Astrocyte (in vitro differentiated cells and primary cell): ENCODE data around the gene ETV5. TPM values are rescaled to one million over a fixed set of nuclear protein-coding genes. Genes with fewer than 3 reads are reported as not detected.
A peak's percentile ranks its signal among the peaks of the same experiment; 100 is the strongest.

Experiments used
- DNase-seq: peaks from one replicate; pipeline ENCODE4 v3.0.0-alpha.2; 2010; ENCODE audit warnings: low read depth
- FAIRE-seq: peaks from 2 replicates; lab custom pipeline; 2011; peaks lifted over from hg19 to GRCh38; lab: Jason Lieb, UNC
- H2AFZ ChIP-seq: 2 replicates; pipeline ENCODE4 v1.6.0; 2012; ENCODE audit warnings: low read depth, low read length, inconsistent platforms
- H3K27ac ChIP-seq: 2 replicates; pipeline ENCODE4 v1.5.1; 2011; ENCODE audit warnings: low read depth, low read length, inconsistent platforms
- H3K27me3 ChIP-seq: 2 replicates; pipeline ENCODE4 v1.6.0; 2011; ENCODE audit warnings: low read length, inconsistent platforms; ENCODE audit not compliant: insufficient read depth
- H3K36me3 ChIP-seq: 2 replicates; pipeline ENCODE4 v1.5.1; 2011; ENCODE audit warnings: low read length, inconsistent platforms; ENCODE audit not compliant: insufficient read depth
- H3K4me1 ChIP-seq: 2 replicates; pipeline ENCODE4 v1.5.1; 2011; ENCODE audit warnings: low read length, inconsistent platforms; ENCODE audit not compliant: insufficient read depth
- H3K4me2 ChIP-seq: 2 replicates; pipeline ENCODE4 v1.6.0; 2012; ENCODE audit warnings: low read length, inconsistent platforms
- H3K4me3 ChIP-seq: 2 replicates; pipeline ENCODE4 v1.5.1; 2011; ENCODE audit warnings: low read depth, mild to moderate bottlenecking, low read length, inconsistent platforms; ENCODE audit not compliant: insufficient read depth
- H3K79me2 ChIP-seq: 2 replicates; pipeline ENCODE4 v1.6.0; 2012; ENCODE audit warnings: mild to moderate bottlenecking, low read length, inconsistent platforms; ENCODE audit not compliant: insufficient read depth
- H3K9ac ChIP-seq: 2 replicates; pipeline ENCODE4 v1.6.0; 2012; ENCODE audit warnings: mild to moderate bottlenecking, low read length, inconsistent platforms
- H3K9me3 ChIP-seq: 2 replicates; pipeline ENCODE4 v1.5.1; 2012; ENCODE audit warnings: low read depth, mild to moderate bottlenecking, low read length, inconsistent platforms; ENCODE audit not compliant: insufficient read depth
- H4K20me1 ChIP-seq: 2 replicates; pipeline ENCODE4 v1.6.0; 2012; ENCODE audit warnings: low read length, inconsistent platforms; ENCODE audit not compliant: insufficient read depth
- H3K27ac Mint-ChIP-seq: one replicate; pipeline ENCODE4 v1.8.0; 2021; ENCODE audit warnings: mild to moderate bottlenecking, mixed read lengths; ENCODE audit not compliant: unreplicated experiment
- H3K27me3 Mint-ChIP-seq: one replicate; pipeline ENCODE4 v1.8.0; 2021; ENCODE audit warnings: low read depth, mixed read lengths; ENCODE audit not compliant: unreplicated experiment
- H3K36me3 Mint-ChIP-seq: one replicate; pipeline ENCODE4 v1.8.0; 2021; ENCODE audit warnings: low read depth, mixed read lengths; ENCODE audit not compliant: unreplicated experiment
- H3K4me1 Mint-ChIP-seq: one replicate; pipeline ENCODE4 v1.8.0; 2021; ENCODE audit warnings: low read depth, mixed read lengths; ENCODE audit not compliant: unreplicated experiment
- H3K4me3 Mint-ChIP-seq: one replicate; pipeline ENCODE4 v1.8.0; 2021; ENCODE audit warnings: mild to moderate bottlenecking, moderate library complexity, mixed read lengths; ENCODE audit not compliant: unreplicated experiment
- H3K9me3 Mint-ChIP-seq: one replicate; pipeline ENCODE4 v1.8.0; 2021; ENCODE audit warnings: mild to moderate bottlenecking, mixed read lengths; ENCODE audit not compliant: unreplicated experiment
- CTCF ChIP-seq: IDR thresholded peaks from 2 replicates; pipeline ENCODE4 v1.5.1; 2011; ENCODE audit warnings: low read depth, mild to moderate bottlenecking, inconsistent platforms, low read length, moderate library complexity; ENCODE audit not compliant: insufficient read depth
- EZH2 ChIP-seq: IDR thresholded peaks from 2 replicates; pipeline ENCODE4 v1.6.1; 2012; ENCODE audit warnings: mild to moderate bottlenecking, low read length, inconsistent platforms; ENCODE audit not compliant: insufficient read depth
- total RNA-seq: library from RNA; stranded (reverse); gene quantifications from 2 replicates; pipeline ENCODE4 v1.2.1, GENCODE V29; 2021

Gene ETV5
- total RNA-seq, 1 donor from 2014 or later = 55.3 TPM

DNA sequence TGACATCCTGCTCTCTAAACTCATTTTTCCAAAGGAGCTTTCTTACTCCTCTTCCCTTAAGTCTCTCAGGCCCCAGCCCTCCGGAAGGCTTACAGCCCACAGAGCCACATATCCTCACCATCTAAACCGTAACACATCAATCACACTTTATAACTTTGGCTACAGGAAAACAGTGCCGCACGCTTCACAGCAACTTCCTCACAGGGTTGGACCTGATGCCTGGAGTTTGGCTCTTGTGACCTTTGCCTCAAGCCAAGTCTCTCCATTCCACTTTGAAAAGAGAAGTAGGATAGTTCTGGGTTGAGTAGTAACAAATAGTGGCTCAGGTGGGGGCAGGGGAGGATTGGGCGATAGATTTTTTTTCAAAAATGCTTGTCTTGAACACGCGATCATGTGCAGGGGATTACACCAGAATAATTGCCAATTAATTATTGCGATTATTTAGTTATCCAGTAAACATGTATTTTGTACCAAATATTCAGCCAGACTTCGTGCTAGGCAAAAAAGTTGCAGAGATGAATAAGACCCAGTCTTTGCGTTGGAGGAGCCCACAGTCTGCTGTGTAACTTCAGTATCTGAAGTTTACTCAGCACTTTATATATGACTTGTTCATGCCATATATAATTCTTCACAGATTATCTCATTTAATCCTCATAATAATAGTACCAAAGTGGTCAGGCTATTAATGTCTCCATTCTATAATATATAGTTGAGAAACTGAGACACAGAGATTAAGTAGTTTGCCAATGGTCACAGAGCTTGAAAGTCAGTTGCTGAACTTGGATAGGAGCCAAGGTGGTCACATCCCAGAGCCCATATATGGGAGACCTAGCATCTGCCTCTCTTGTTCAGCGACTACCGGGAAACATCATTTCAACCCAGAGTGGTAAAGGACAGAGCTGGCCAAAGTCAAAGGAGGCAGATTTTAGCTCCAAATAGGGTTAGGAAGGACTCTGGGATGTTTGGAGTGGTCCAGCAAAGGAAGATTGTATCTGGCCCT lies 2.4 kb upstream of the ETV5 start:
- peak overlapping the region; percentile 95 for H3K27ac Mint-ChIP-seq

DNA sequence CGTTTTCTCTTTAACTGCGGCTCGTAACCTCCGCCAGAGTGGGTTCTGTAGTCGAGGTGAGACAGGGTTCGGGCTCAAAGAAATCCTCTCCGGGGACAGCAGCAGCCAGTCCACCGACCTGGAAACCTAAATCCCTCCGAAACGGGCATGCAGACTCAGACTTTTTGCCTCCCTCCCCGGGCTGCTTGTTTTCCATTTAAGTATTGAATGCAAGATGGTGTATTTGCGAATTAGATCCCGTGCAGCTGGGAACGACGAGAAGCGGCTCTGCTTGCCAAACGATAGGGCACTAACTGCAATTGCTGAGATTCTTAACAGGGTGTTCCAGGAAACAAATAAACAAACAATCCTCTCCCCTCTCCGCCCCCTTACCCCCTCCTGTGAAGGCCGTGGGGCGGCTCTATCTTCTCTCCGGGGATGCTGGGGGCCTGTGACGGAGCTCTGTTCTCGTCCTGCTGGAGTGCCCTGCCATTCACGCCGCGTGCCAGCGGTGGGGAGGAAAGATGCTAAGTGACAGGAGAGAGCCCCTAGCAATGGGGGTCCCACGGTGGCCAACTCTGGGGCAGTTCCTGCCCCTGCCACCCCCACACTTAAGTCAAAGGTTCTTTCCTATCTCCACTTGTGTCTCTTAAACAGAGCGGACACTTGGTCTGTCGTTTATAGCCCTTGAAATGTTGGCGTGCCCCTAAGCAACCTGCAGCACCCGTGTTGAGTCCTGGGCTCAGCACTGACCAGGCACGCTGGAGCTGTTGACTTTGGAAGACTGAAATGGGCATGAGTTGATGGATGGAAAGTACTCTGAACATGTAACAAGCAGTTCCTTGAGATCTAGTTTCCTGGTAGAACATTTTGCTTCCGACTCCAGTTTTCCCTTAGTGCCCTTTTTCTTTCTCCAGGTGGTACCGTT lies 1.3 kb upstream of the ETV5 start:
- peaks cover 11% of the 10 kb centered on the region for H3K27me3 ChIP-seq
- peaks cover 44% of the 10 kb centered on the region for H3K27me3 Mint-ChIP-seq
- DNase-seq (peak; percentile 12), FAIRE-seq (no peak)
- H3K4me2 ChIP-seq = peak overlapping the region; percentile 93
- H3K36me3 Mint-ChIP-seq = no peaks in the 10 kb centered on the region
- peak overlapping the region; percentile 95 for H3K27ac Mint-ChIP-seq
- peaks cover 19% of the 10 kb centered on the region for H3K4me1 ChIP-seq
- H3K36me3 ChIP-seq = peaks cover 6% of the 10 kb centered on the region
- peak overlapping the region; percentile 86 for H3K9ac ChIP-seq
- H3K79me2 ChIP-seq = peaks cover 34% of the 10 kb centered on the region
- H3K4me3 Mint-ChIP-seq = peak overlapping the region; percentile 88
- peak overlapping the region; percentile 84 for H2AFZ ChIP-seq
- TF ChIP-seq CTCF (no peak), EZH2 (no peak)
- no peaks in the 10 kb centered on the region for H3K9me3 ChIP-seq
- H3K4me1 Mint-ChIP-seq = peaks cover 19% of the 10 kb centered on the region
- H3K27ac ChIP-seq = peak overlapping the region; percentile 81
- no peaks in the 10 kb centered on the region for H3K9me3 Mint-ChIP-seq
- H3K4me3 ChIP-seq = peak overlapping the region; percentile 72
- peaks cover 16% of the 10 kb centered on the region for H4K20me1 ChIP-seq

More for the DNA sequence above, 2.4 kb upstream of the ETV5 start:
- Mint-ChIP-seq H3K36me3 (no peaks in the 10 kb centered on the region), H3K27me3 (peaks cover 54% of the 10 kb centered on the region), H3K4me1 (peaks cover 10% of the 10 kb centered on the region), H3K4me3 (peak overlapping the region; percentile 88), H3K9me3 (no peaks in the 10 kb centered on the region)
- FAIRE-seq (no peak), DNase-seq (no peak)
- peaks cover 11% of the 10 kb centered on the region for H3K27me3 ChIP-seq
- no peaks in the 10 kb centered on the region for H3K36me3 ChIP-seq
- peaks cover 23% of the 10 kb centered on the region for H3K79me2 ChIP-seq
- H3K27ac ChIP-seq = no peak overlapping the region
- TF ChIP-seq CTCF (no peak), EZH2 (no peak)
- no peak overlapping the region for H3K4me3 ChIP-seq
- no peak overlapping the region for H3K9ac ChIP-seq
- H3K4me2 ChIP-seq = no peak overlapping the region
- H4K20me1 ChIP-seq = peaks cover 10% of the 10 kb centered on the region
- no peak overlapping the region for H2AFZ ChIP-seq
- no peaks in the 10 kb centered on the region for H3K9me3 ChIP-seq
- H3K4me1 ChIP-seq = peaks cover 19% of the 10 kb centered on the region
